Mesothelial cell of epicardium (in vitro differentiated cells): ENCODE measurements around the gene TMEM80. TPM values are rescaled to one million over a fixed set of nuclear protein-coding genes. Genes with fewer than 3 reads are reported as not detected.
A peak's percentile ranks its signal among the peaks of the same experiment; 100 is the strongest.

Experiments used
- DNase-seq, 2 experiments: peaks; one replicate each; pipeline ENCODE4 v3.0.0; 2021; ENCODE audit warnings: low spot score in 2 of 2; ENCODE audit not compliant: unreplicated experiment in 2 of 2
- H3K27ac Mint-ChIP-seq: 2 replicates; pipeline ENCODE4 v1.8.0; 2021; ENCODE audit warnings: mixed read lengths
- H3K27me3 Mint-ChIP-seq: 2 replicates; pipeline ENCODE4 v1.8.0; 2021; ENCODE audit warnings: low read depth, mixed read lengths
- H3K36me3 Mint-ChIP-seq: 2 replicates; pipeline ENCODE4 v1.8.0; 2021; ENCODE audit warnings: mixed read lengths
- H3K4me1 Mint-ChIP-seq: 2 replicates; pipeline ENCODE4 v1.8.0; 2021; ENCODE audit warnings: mixed read lengths
- H3K4me3 Mint-ChIP-seq: 2 replicates; pipeline ENCODE4 v1.8.0; 2021; ENCODE audit warnings: mild to moderate bottlenecking, moderate library complexity, mixed read lengths
- H3K9me3 Mint-ChIP-seq: 2 replicates; pipeline ENCODE4 v1.8.0; 2021; ENCODE audit warnings: mixed read lengths
- CTCF ChIP-seq: fragments of 200-600 bp; sonication (generic); IDR thresholded peaks from one replicate; pipeline ENCODE4 v1.5.0; 2021; ENCODE audit warnings: antibody characterized with exemption; ENCODE audit not compliant: unreplicated experiment
- total RNA-seq: library from RNA; stranded (reverse); gene quantifications from 3 replicates; pipeline ENCODE4 v1.2.1, GENCODE V29; 2021

Gene TMEM80
- total RNA-seq, 1 donor from 2014 or later: 28.7 TPM

GRCh38 chr11:747158-748006 is 51.8 kb downstream of the TMEM80 start, which contains the start of gene TALDO1:
TSS of gene TALDO1 (plus strand) at chr11:747464. CDS start at chr11:747482, 18 bp downstream.
- Mint-ChIP-seq H3K4me1 (peaks cover 17% of the 10 kb centered on the region), H3K27ac (peak within 1 kb of the TSS; percentile 92), H3K27me3 (no peaks in the 10 kb centered on the region), H3K9me3 (no peaks in the 10 kb centered on the region), H3K36me3 (no peaks in the 10 kb centered on the region), H3K4me3 (peak within 1 kb of the TSS; percentile 77)
- no peak for TF ChIP-seq CTCF
- DNase-seq: peak; percentile 91 to 94

- Mint-ChIP-seq H3K27ac (peak overlapping the region; percentile 79), H3K4me1 (peaks cover 17% of the 10 kb centered on the region), H3K4me3 (peak overlapping the region; percentile 77), H3K27me3 (no peaks in the 10 kb centered on the region), H3K9me3 (no peaks in the 10 kb centered on the region), H3K36me3 (no peaks in the 10 kb centered on the region)
- DNase-seq: no peak
- no peak for TF ChIP-seq CTCF
Observed at GRCh38 chr11:748007-748359, 52.4 kb downstream of the TMEM80 start.

GRCh38 chr11:749731-750130 is 54.1 kb downstream of the TMEM80 start:
- H3K27me3 Mint-ChIP-seq: no peaks in the 10 kb centered on the region
- peaks cover 17% of the 10 kb centered on the region for H3K4me1 Mint-ChIP-seq
- H3K36me3 Mint-ChIP-seq: no peaks in the 10 kb centered on the region
- DNase-seq: no peak
- no peak overlapping the region for H3K27ac Mint-ChIP-seq
- H3K4me3 Mint-ChIP-seq: no peak overlapping the region
- TF ChIP-seq CTCF: no peak
- no peaks in the 10 kb centered on the region for H3K9me3 Mint-ChIP-seq

Other genes with a start within 250 kb of the TMEM80 start
- 39.0 to 49.7 TPM (median 42.1 TPM) in 3 replicates for gene PTDSS2, start 245.5 kb upstream of the TMEM80 start, total RNA-seq
- gene RNH1, start 188.6 kb upstream of the TMEM80 start, total RNA-seq: 81.7 to 89.4 TPM (median 83.2 TPM) in 3 replicates
- 35.1 to 41.5 TPM (median 39.3 TPM) in 3 replicates for gene HRAS, start 160.2 kb upstream of the TMEM80 start, total RNA-seq
- gene LRRC56, start 158.3 kb upstream of the TMEM80 start, total RNA-seq: 3.0 to 3.4 TPM (median 3.2 TPM) in 3 replicates
- 16.5 to 17.4 TPM (median 16.6 TPM) in 3 replicates for gene LMNTD2, start 135.1 kb upstream of the TMEM80 start, total RNA-seq
- gene RASSF7, start 134.8 kb upstream of the TMEM80 start, total RNA-seq: 29.3 to 32.3 TPM (median 32.1 TPM) in 3 replicates
- gene PHRF1, start 119.3 kb upstream of the TMEM80 start, total RNA-seq: 48.2 to 51.1 TPM (median 49.7 TPM) in 3 replicates
- 20.8 to 24.5 TPM (median 21.9 TPM) in 3 replicates for gene IRF7, start 79.9 kb upstream of the TMEM80 start, total RNA-seq
- gene CDHR5, start 70.9 kb upstream of the TMEM80 start, total RNA-seq: 0.27 to 0.58 TPM (median 0.34 TPM) in 3 replicates
- gene SCT, start 68.6 kb upstream of the TMEM80 start, total RNA-seq: 1.2 to 1.7 TPM (median 1.3 TPM) in 3 replicates
- 2.1 to 3.1 TPM (median 2.5 TPM) in 3 replicates for gene DRD4, start 58.5 kb upstream of the TMEM80 start, total RNA-seq
- gene DEAF1, start 594 bp upstream of the TMEM80 start, total RNA-seq: 59.6 to 64.9 TPM (median 64.0 TPM) in 3 replicates
- gene EPS8L2, start 10.4 kb downstream of the TMEM80 start, total RNA-seq: 105 to 112 TPM (median 111 TPM) in 3 replicates
- 86.9 to 97.5 TPM (median 89.7 TPM) in 3 replicates for gene TALDO1, start 51.6 kb downstream of the TMEM80 start, total RNA-seq
- 81.1 to 91.2 TPM (median 83.9 TPM) in 3 replicates for gene GATD1, start 81.7 kb downstream of the TMEM80 start, total RNA-seq
- gene CEND1, start 94.3 kb downstream of the TMEM80 start, total RNA-seq: not detected in 3 replicates
- gene SLC25A22, start 102.5 kb downstream of the TMEM80 start, total RNA-seq: 34.3 to 37.2 TPM (median 35.7 TPM) in 3 replicates
- 40.1 to 43.7 TPM (median 43.1 TPM) in 3 replicates for gene PIDD1, start 109.4 kb downstream of the TMEM80 start, total RNA-seq
- 1,651 to 1,738 TPM (median 1,657 TPM) in 3 replicates for gene RPLP2, start 114.2 kb downstream of the TMEM80 start, total RNA-seq
- gene PNPLA2, start 123.1 kb downstream of the TMEM80 start, total RNA-seq: 41.3 to 50.9 TPM (median 50.0 TPM) in 3 replicates
- gene CRACR2B, start 132.1 kb downstream of the TMEM80 start, total RNA-seq: 9.9 to 10.6 TPM (median 10.0 TPM) in 3 replicates
- gene CD151, start 137.1 kb downstream of the TMEM80 start, total RNA-seq: 125 to 142 TPM (median 140 TPM) in 3 replicates
- gene POLR2L, start 146.7 kb downstream of the TMEM80 start, total RNA-seq: 78.7 to 80.2 TPM (median 79.8 TPM) in 3 replicates
- 94.1 to 98.8 TPM (median 96.6 TPM) in 3 replicates for gene TSPAN4, start 147.0 kb downstream of the TMEM80 start, total RNA-seq
- 88.3 to 95.9 TPM (median 95.4 TPM) in 3 replicates for gene CHID1, start 215.0 kb downstream of the TMEM80 start, total RNA-seq
- gene AP2A2, start 230.1 kb downstream of the TMEM80 start, total RNA-seq: 74.9 to 89.1 TPM (median 86.6 TPM) in 3 replicates